Testis (tissue), 2 donors: ENCODE results near the gene CLN6.

Experiments
- CTCF ChIP-seq, 3 experiments: fragments of 450-650 bp in 2 of 3; fragments of 200-600 bp in 1 of 3; sonication (generic) in 1 of 3; IDR thresholded peaks; one replicate each; pipeline ENCODE4 v1.5.1; 2016 to 2019; ENCODE audit warnings: antibody characterized with exemption in 3 of 3, mild to moderate bottlenecking in 2 of 3, moderate library complexity in 1 of 3
- POLR2A ChIP-seq: fragments of 450-650 bp; IDR thresholded peaks from one replicate; pipeline ENCODE4 v1.6.1; 2017; ENCODE audit warnings: antibody characterized with exemption, mild to moderate bottlenecking, moderate library complexity

GRCh38 chr15:68256675-68257450 is 27.3 kb upstream of the CLN6 start:
- TF ChIP-seq CTCF (IDR thresholded peaks at IDR 0.05) (no peak), POLR2A (no peak)
